ENCODE measurements around the gene ZNG1A. TPM values are rescaled to one million over a fixed set of nuclear protein-coding genes. Genes with fewer than 3 reads are reported as not detected.
A peak's percentile ranks its signal among the peaks of the same experiment; 100 is the strongest.
"Not testable (repeated sequence)": the region's sequence is repeated elsewhere in the genome, so short reads cannot be mapped to it uniquely, and the experiment has no call there.

ZNG1A gene
- total RNA-seq, 1 donor from 2014 or later = 14.6 TPM

DNA sequence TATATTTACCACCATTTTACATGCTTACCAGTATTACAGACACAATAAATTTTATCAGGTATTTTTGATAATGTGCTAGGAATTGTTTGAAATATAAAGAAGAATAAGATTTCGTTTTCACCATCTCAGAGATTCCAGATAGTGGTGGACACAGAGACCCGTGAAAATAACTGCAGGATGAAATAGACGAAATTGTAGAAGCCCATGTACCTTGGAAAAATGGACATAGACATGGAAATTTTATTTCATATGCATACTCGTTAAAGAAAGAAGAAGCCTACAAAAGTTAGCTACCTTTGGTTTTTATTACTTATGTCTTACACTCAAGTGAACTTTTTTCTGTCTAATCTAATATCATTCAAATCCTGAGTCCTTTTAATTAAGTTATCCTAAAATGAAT lies 68.2 kb downstream of the ZNG1A start:
- DNase-seq; intact Hi-C loops (cut with DNase I); ATAC-seq (ENCODE audit: poor library complexity): not testable (repeated sequence)

DNA sequence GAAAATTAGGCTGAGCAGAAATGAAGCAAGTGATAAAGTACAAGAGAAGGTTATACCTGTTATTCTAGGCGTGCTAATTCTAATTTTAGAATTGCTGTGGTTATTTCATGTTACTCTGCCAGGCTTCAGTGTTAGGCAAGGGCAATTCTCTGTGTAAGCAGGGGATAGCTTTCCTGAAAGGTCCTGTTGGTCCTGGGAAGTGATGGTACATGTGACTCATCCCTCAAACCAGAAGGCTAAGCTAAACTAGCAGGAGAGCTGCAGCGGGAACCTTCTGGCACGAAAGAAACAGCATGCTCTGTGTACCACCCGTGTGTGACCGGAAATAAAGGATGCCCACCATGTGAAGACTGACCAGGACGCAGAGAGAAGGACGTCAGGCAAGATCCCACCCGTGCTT lies 69.3 kb downstream of the ZNG1A start:
- ATAC-seq (ENCODE audit: poor library complexity); DNase-seq; intact Hi-C loops (cut with DNase I): not testable (repeated sequence)

DNA sequence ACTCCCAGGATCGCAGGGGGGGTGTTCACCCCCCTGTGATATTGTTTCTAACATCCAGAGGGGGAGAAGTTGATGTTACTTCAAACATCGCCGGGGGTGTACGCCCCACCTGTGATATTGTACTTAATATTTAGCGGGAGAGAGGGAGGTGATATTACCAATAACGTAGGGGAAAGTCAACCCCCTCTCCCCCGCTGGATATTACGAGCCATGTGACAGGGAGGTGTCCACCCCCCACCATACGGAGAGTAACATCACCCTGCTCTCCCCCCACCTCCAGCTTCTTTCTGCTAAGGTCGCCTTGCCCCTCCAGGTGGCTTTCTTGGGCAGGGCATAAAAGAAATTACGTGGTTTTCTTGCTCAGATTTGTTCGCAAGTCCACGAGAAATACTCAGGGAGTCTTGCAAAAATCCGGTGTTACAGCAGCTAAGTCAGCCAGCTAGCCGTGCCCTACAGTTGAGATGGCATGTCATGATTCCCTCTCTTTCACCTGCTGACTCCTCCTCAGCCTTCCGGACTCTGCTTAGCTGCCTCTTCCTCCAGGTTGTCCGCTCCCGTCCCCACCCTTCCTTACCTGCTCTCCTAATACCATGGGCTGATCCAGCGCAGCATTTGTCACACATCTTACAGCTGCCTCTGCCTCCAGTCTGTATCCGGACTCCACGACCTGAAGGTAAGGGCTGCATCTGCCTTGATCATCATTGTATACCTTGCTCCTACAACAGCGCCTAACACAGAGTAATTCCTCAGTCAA lies 69.9 kb downstream of the ZNG1A start:
- intact Hi-C loops (cut with DNase I); ATAC-seq (ENCODE audit: poor library complexity); DNase-seq: not testable (repeated sequence)

DNA sequence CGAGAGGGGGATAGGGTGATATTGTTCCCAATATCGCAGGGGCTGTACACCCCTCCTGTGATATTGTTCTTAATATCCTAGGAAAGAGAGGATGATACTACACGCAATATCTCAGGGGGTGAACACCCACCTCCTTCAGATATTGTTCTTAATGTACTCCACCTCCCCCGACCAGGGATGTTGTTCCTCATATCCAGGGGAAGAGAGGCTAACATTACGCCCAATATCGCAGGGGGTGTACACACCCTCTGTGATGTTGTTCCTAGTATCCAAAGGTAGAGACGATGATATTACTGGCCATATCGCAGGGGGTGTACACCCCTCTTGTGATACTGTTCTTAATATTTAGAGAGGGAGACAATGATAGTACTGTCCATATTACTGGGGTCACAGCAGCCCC lies 72.9 kb downstream of the ZNG1A start:
- ATAC-seq (ENCODE audit: poor library complexity); intact Hi-C loops (cut with DNase I); DNase-seq: not testable (repeated sequence)

DNA sequence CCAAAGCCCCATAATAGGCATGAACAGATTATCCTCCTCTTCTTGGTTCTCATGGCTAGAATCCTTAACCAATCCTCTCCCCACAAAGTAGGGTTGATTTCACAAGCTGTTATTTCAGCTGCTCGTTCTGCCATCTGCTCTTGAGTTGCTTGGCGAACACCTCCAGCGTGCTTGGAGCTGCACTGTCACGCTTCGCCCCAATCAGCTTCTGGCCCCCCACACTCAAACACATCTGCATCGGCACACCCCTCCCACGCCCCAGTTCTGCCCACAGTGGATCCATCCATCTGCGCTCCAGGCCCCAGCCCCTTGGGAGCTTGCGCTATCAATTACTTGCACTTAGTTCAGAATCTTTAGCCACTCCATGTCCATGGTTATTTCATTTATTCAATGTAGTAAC lies 78.4 kb downstream of the ZNG1A start:
- ATAC-seq (ENCODE audit: poor library complexity); intact Hi-C loops (cut with DNase I); DNase-seq: not testable (repeated sequence)

DNA sequence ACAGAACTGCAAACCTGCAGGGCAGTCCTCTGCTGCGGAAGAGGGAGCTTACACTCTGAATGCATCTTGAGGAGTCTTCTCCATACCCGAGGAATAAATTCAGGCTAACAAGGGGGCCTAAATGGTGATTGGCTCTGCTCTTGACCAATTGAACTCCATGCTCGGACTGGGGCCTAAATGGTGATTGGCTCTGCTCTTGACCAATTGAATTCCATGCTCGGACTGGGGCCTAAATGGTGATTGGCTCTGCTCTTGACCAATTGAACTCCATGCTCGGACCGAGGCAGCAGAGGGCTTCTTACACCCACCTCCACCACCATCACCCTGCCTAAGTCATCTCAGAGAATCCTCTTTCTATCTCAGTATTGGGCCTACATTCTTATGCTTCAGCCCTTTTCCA lies 79.0 kb downstream of the ZNG1A start:
- DNase-seq; intact Hi-C loops (cut with DNase I); ATAC-seq (ENCODE audit: poor library complexity): not testable (repeated sequence)

DNA sequence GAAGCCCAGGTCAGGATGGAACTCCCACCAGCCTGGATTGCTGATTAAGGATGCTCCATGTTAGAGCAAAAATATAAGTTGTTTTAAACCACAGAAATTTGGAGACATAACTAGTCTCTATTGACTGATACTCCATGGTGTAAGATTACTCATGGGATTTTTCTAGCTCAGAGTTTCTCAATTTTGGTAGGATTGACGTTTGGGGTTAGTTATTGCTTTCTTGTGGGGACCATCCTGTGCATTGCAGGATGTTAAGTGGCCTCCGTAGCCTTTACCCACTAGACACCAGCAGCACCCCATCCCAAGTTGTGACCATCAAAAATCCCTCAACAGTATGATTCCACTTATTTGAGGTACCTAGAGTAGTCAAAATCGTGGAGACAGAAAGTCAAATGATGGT lies 80.1 kb downstream of the ZNG1A start:
- ATAC-seq (ENCODE audit: poor library complexity); DNase-seq; intact Hi-C loops (cut with DNase I): not testable (repeated sequence)

DNA sequence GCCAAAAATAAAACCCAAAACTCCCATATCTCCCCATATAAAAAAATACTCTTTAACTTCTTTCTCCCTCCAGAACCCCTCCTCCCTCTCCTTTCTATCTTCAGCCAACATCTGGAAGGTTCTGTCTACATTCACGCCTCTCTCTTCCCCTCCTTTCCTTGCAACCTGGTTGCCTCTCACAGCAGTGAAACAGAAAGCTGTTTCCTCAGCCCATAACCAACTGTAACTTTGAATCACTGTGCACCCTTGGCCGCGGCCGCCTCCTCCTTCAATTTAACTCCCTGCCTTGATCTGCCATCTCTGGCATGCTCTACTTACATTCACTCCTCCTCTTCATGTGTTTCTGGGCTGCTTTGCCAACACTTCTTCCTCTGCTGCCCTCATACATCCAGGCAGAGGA lies 83.9 kb downstream of the ZNG1A start:
- intact Hi-C loops (cut with DNase I); ATAC-seq (ENCODE audit: poor library complexity); DNase-seq: not testable (repeated sequence)

DNA sequence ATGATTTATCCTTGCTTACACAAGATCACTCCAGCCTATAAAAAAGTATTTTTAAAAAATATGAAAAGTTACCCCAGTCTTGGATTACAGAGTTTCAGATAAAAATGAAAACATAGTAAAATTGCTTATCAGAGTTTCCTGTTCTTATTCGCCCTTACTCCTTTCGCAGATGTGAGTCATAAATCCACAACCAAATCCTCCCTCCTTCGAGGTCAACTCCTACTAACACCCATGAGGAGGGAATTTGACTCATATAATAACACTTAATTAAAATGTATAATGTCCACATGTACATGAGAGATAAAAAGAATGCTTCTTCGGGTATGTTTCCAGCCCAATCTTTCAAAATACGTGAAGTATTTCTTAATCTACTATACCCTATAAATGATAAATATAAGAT lies 84.5 kb downstream of the ZNG1A start:
- DNase-seq; intact Hi-C loops (cut with DNase I); ATAC-seq (ENCODE audit: poor library complexity): not testable (repeated sequence)

DNA sequence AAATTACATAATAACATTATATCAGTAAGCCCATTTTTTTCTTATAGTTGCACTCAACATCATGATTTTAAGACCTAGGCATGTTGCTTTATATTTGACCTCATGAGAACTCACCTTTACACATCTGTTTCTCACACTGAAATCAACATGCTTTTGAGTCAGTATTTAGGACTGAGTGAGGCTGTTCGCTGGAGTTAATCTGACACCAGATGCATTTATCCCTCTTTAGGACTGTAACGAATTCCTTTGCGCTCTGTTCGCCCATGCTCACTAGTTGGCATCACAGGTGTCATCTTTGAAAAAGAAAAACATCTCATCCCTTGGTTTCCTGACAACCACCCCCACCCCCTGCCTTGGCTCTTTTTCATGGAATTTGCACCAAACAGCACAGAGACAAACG lies 84.9 kb downstream of the ZNG1A start:
- intact Hi-C loops (cut with DNase I); DNase-seq; ATAC-seq (ENCODE audit: poor library complexity): not testable (repeated sequence)

DNA sequence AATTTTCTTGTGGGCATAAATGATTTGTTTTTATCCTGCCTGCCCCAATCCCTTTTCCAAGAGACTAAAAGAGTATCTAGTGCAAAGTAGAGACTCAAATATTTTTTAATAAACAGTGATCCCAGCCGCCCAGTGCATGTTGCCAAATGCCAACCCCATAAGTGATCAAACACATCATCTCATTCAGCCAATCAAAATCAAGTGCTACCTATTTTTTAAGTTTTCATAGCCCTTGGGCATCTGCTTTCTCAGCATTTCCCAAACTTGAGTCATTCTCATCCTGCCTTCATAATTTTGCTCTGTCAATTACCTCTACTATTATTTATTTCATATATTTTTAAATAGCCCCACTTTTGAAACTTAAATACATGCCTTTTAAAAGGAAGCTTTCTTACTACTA lies 88.0 kb downstream of the ZNG1A start:
- intact Hi-C loops (cut with DNase I) = not testable (repeated sequence)

DNA sequence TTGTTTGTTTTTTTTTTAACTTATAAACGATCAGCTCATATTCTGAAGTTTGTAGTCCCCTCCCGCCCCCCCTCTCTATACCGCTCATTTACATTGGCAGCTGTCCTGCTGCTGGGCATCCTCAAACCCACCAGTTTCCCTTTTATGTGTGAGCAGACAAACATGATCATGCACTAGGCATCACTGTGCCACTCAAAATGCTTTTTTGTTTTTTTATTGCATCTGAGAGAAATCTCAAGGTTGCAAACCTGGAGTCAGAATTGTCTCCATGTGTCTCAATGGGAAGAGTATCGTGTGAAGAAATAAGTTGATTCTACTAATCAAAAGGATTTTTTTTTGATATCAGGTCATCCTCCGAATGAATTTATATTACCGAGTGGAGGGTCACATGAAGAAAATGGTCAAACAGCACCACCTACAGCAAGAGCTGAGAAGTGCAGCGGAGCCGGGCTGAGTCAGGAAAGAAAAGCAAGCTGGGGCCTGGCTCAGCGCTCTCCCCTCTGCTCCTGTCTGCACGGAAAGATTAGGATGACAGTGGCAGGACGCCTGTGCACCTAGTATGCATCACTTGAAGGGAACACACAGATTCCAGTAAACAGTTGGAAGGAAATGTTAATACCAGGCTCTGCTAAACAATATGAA lies 90.3 kb downstream of the ZNG1A start:
- intact Hi-C loops (cut with DNase I); DNase-seq: not testable (repeated sequence)
- peak; percentile 94 for ATAC-seq (ENCODE audit: poor library complexity)

More for the DNA sequence above, 88.0 kb downstream of the ZNG1A start:
- DNase-seq; ATAC-seq (ENCODE audit: poor library complexity): not testable (repeated sequence)

DNA sequence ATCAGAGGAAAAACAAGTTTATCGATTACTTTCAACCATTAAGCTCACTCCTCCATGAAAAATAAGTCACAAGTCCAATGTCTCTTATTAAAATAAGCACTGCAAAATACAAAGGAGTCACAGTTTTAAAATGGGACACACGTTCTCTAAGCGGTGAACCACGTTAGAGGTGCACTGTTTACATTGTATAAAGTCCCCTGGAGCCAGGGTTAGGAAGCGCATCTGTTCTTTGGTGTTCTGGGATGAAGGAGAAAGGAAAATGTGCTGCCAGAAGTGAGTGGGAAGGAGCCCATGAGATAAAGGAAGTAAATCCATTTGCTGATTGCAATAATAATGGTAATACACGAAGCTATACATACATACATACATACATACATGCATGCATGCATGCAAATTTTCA lies 91.0 kb downstream of the ZNG1A start:
- intact Hi-C loops (cut with DNase I); ATAC-seq (ENCODE audit: poor library complexity); DNase-seq: not testable (repeated sequence)

DNA sequence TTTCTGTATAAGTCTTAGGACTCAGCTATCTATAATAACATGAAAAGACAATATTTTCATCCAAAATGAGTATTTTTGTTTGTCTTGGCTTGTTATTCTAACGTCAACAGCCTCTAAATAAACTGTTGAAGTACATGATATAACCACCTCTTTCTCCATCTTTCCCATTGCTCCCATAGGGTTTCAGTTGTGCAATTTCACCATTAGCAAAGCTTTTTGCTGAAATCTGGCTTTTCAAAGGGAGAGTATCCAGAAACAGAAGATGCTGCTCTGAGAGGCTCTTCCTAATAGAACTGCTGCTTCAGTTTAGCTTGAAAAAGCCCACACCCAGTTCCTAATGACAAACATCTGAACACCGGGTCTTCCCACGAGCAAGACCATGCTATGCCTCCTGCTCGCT lies 91.8 kb downstream of the ZNG1A start:
- ATAC-seq (ENCODE audit: poor library complexity) = peak; percentile 28
- DNase-seq; intact Hi-C loops (cut with DNase I): not testable (repeated sequence)

DNA sequence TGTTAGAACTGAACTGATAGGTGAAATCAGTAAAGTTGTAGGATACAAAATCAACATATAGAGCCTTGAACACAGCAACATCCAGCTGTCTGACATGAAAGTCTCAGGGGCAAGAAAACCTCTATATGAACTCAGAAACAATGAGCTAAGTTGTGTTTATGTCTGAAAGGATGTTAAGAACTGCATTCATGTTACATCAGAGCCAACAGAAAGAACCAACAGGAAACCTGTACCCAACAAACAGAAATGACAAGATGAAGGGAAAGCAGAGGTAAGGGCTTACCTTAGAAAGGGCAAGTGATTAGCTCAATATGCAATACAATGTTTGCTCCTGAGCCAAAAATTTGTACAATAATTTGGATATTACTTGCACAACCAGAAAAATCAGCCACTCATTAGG lies 92.2 kb downstream of the ZNG1A start:
- intact Hi-C loops (cut with DNase I); DNase-seq; ATAC-seq (ENCODE audit: poor library complexity): not testable (repeated sequence)

DNA sequence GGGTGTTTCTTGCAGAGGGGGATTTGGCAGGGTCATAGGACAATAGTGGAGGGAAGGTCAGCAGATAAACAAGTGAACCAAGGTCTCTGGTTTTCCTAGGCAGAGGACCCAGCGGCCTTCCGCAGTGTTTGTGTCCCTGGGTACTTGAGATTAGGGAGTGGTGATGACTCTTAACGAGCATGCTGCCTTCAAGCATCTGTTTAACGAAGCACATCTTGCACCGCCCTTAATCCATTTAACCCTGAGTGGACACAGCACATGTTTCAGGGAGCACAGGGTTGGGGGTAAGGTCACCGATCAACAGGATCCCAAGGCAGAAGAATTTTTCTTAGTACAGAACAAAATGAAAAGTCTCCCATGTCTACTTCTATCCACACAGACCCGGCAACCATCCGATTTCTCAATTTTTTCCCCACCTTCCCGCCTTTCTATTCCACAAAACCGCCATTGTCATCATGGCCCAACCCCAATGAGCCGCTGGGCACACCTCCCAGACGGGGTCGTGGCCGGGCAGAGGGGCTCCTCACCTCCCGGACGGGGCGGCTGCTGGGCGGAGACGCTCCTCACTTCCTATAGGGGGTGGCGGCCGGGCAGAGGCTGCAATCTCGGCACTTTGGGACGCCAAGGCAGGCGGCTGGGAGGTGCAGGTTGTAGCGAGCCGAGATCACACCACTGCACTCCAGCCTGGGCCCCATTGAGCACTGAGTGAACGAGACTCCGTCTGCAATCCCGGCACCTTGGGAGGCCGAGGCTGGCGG lies 95.7 kb downstream of the ZNG1A start:
- DNase-seq; ATAC-seq (ENCODE audit: poor library complexity); intact Hi-C loops (cut with DNase I): not testable (repeated sequence)

DNA sequence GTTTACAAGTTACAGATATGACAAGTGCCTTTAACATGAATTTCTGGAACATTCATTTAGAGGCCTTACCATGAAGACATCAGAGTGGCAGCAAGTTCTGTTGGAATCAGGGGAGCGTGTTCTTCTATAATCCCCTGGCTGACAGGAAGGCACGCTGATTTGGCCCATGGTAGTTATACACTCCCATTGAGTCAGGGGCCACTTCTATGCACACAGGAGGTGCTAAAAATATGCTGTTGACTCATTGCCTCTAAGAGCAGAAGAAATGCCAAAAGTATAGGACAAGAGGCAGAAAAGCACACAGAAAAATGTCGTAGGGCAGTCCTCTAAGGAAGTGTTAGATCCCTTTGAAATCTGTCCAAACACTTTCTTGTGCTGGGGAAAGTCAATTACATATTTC lies 100.5 kb downstream of the ZNG1A start:
- ATAC-seq (ENCODE audit: poor library complexity); intact Hi-C loops (cut with DNase I); DNase-seq: not testable (repeated sequence)

DNA sequence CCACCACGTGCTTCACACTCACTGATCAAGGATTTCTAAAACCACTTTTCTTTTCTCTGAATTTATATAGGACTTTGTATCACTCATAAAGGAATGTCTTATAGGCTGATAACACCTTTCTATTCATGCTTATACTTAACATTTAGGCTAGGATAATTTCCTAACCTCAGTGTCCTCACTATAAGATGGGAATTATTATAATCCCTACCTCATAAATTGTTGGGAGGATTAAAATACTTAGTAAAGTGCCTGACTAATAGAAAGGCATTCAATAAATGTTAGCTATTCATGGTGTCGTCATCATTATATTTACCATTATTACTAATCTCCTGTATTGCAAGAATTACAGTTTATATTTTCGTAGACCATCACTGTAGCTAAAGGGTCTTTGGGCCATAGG lies 102.5 kb downstream of the ZNG1A start:
- intact Hi-C loops (cut with DNase I); DNase-seq; ATAC-seq (ENCODE audit: poor library complexity): not testable (repeated sequence)

All from Right ventricle myocardium superior (tissue), 1 donor.